Subcutaneous adipose tissue (tissue), 4 donors: Measurements from ENCODE around the gene AIFM3. TPM values are rescaled to one million over a fixed set of nuclear protein-coding genes. Genes with fewer than 3 reads are reported as not detected.

Experiments used
- CTCF ChIP-seq: fragments of 450-650 bp; IDR thresholded peaks from one replicate; pipeline ENCODE4 v1.5.1; 2016; ENCODE audit warnings: low read depth, mild to moderate bottlenecking, control low read depth, antibody characterized with exemption, moderate library complexity
- total RNA-seq, 4 donors: library from RNA; depleted of rRNA; stranded (reverse); fragments of >200 nt; gene quantifications; one replicate each; pipeline ENCODE4 v1.1.0, GENCODE V29; 2016

AIFM3 gene
- total RNA-seq, 4 donors from 2014 or later: 1.3 to 5.7 (median 1.5) TPM

- TF ChIP-seq CTCF: no peak
Observed at GRCh38 chr22:20928573-20928967, 38.5 kb upstream of the AIFM3 start.

GRCh38 chr22:20930004-20930403 lies 37.1 kb upstream of the AIFM3 start:
- no peak for TF ChIP-seq CTCF

- TF ChIP-seq CTCF: no peak
Observed at GRCh38 chr22:20931126-20931654, 35.9 kb upstream of the AIFM3 start.

GRCh38 chr22:20933910-20934309 lies 33.1 kb upstream of the AIFM3 start:
- TF ChIP-seq CTCF: no peak

GRCh38 chr22:20937031-20937793 lies 29.8 kb upstream of the AIFM3 start:
- TF ChIP-seq CTCF: no peak

GRCh38 chr22:20937794-20938671 lies 29.0 kb upstream of the AIFM3 start:
- no peak for TF ChIP-seq CTCF

- TF ChIP-seq CTCF: no peak
Observed at GRCh38 chr22:20940186-20940651, 26.8 kb upstream of the AIFM3 start.
